HG03558 (cell line): ENCODE measurements around the gene SYNGR4.
"Not testable (repeated sequence)": the region's sequence is repeated elsewhere in the genome, so short reads cannot be mapped to it uniquely, and the experiment has no call there.

ENCODE experiments used
- ATAC-seq: cut with Tn5 transposase; IDR thresholded peaks from one replicate; pipeline ENCODE4 v1.9.1; 2021; ENCODE audit warnings: moderate number of reproducible peaks; ENCODE audit not compliant: unreplicated experiment; ENCODE audit errors: extremely low read depth

Gene SYNGR4

GRCh38 chr19:48370955-48371354, 6.8 kb downstream of the SYNGR4 start:
- no peak for ATAC-seq

- ATAC-seq, result no peak
These were observed 7.2 kb downstream of the SYNGR4 start for GRCh38 chr19:48371367-48371766.

- ATAC-seq, result not testable (repeated sequence)
These were observed 7.6 kb downstream of the SYNGR4 start for GRCh38 chr19:48371771-48372170.

- ATAC-seq, result no peak
These were observed 8.7 kb downstream of the SYNGR4 start for GRCh38 chr19:48372904-48373303.

- ATAC-seq, result no peak
These were observed 9.4 kb downstream of the SYNGR4 start for GRCh38 chr19:48373567-48373966.

- no peak for ATAC-seq
These were observed 14.0 kb downstream of the SYNGR4 start for GRCh38 chr19:48378194-48378570.

- ATAC-seq, result no peak
These were observed 14.9 kb downstream of the SYNGR4 start for GRCh38 chr19:48379058-48379457.

- ATAC-seq, result no peak
These were observed 17.2 kb downstream of the SYNGR4 start for GRCh38 chr19:48381178-48381950.

- no peak for ATAC-seq
These were observed 18.1 kb downstream of the SYNGR4 start for GRCh38 chr19:48382286-48382685.

GRCh38 chr19:48385461-48386087, 21.4 kb downstream of the SYNGR4 start:
- ATAC-seq, result no peak

GRCh38 chr19:48386981-48387380, 22.8 kb downstream of the SYNGR4 start:
- ATAC-seq, result no peak

- no peak for ATAC-seq
These were observed 26.3 kb downstream of the SYNGR4 start for GRCh38 chr19:48390188-48391099.

GRCh38 chr19:48391100-48392005, 27.2 kb downstream of the SYNGR4 start, which contains the start of gene KDELR1:
Gene KDELR1 (minus strand): TSS chr19:48391551. CDS start chr19:48391358, 193 bp downstream.
- ATAC-seq, result no peak

GRCh38 chr19:48392006-48392344, 27.8 kb downstream of the SYNGR4 start:
- ATAC-seq, result not testable (repeated sequence)

- no peak for ATAC-seq
These were observed 28.8 kb downstream of the SYNGR4 start for GRCh38 chr19:48392860-48393558.

- ATAC-seq, result no peak
These were observed 29.6 kb downstream of the SYNGR4 start, which contains the start of gene GRIN2D for GRCh38 chr19:48393559-48394330. Gene GRIN2D (plus strand): TSS chr19:48393668. CDS start chr19:48398393, 4,725 bp downstream.

- ATAC-seq, result no peak
These were observed 30.4 kb downstream of the SYNGR4 start for GRCh38 chr19:48394331-48395169.

GRCh38 chr19:48395170-48395455, 30.9 kb downstream of the SYNGR4 start:
- ATAC-seq, result no peak
